Transverse colon (tissue), 3 donors: ENCODE measurements around the gene AKR1A1.

Source experiments
- POLR2A ChIP-seq: fragments of 450-650 bp; IDR thresholded peaks from one replicate; pipeline ENCODE4 v1.6.1; 2016; ENCODE audit warnings: antibody characterized with exemption, mild to moderate bottlenecking, moderate library complexity
- TF ChIP-seq, protein P1 (sequence below), 5 experiments: fragments of 200-600 bp in 3 of 5; fragments of 450-650 bp in 2 of 5; sonication (generic) in 3 of 5; IDR thresholded peaks; 1 replicate in 2 of 5; 2 replicates in 3 of 5; pipeline ENCODE4 v1.5.1; 2016 to 2017; ENCODE audit warnings: antibody characterized with exemption in 5 of 5, inconsistent platforms in 3 of 5, mild to moderate bottlenecking in 2 of 5, moderate library complexity in 1 of 5

GRCh38 chr1:45566722-45567121 is 16.1 kb downstream of the AKR1A1 start:
- TF ChIP-seq POLR2A, result no peak
- TF ChIP-seq, protein P1, sequence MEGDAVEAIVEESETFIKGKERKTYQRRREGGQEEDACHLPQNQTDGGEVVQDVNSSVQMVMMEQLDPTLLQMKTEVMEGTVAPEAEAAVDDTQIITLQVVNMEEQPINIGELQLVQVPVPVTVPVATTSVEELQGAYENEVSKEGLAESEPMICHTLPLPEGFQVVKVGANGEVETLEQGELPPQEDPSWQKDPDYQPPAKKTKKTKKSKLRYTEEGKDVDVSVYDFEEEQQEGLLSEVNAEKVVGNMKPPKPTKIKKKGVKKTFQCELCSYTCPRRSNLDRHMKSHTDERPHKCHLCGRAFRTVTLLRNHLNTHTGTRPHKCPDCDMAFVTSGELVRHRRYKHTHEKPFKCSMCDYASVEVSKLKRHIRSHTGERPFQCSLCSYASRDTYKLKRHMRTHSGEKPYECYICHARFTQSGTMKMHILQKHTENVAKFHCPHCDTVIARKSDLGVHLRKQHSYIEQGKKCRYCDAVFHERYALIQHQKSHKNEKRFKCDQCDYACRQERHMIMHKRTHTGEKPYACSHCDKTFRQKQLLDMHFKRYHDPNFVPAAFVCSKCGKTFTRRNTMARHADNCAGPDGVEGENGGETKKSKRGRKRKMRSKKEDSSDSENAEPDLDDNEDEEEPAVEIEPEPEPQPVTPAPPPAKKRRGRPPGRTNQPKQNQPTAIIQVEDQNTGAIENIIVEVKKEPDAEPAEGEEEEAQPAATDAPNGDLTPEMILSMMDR (IDR thresholded peaks at IDR 0.05), result no peak
